Psoas muscle (tissue), 8 donors: ENCODE measurements around the gene CCDC152. TPM values are rescaled to one million over a fixed set of nuclear protein-coding genes. Genes with fewer than 3 reads are reported as not detected.

Source experiments
- ATAC-seq, 4 donors: fragments of 200-7000 bp; cut with Tn5 transposase; one replicate each; pipeline ENCODE4 v1.9.1; 2020; ENCODE audit warnings: moderate library complexity in 3 of 4, mild to moderate bottlenecking in 2 of 4
- DNase-seq, 2 donors: peaks; one replicate each; pipeline ENCODE4 v3.0.0-alpha.2; 2020
- H3K27ac ChIP-seq: fragments of 200-600 bp; one replicate; pipeline ENCODE4 v1.8.0; 2022
- H3K27me3 ChIP-seq, 3 donors: fragments of 200-600 bp in 1 of 3; one replicate each; pipeline versions ENCODE4 v1.6.1 to v1.8.0; 2013 to 2022; ENCODE audit warnings: low read length in 2 of 3, mild to moderate bottlenecking in 2 of 3, moderate library complexity in 1 of 3; ENCODE audit not compliant: insufficient read depth in 3 of 3
- H3K36me3 ChIP-seq, 2 donors: fragments of 200-600 bp in 1 of 2; one replicate each; pipeline versions ENCODE4 v1.6.1 to v1.8.0; 2013 to 2022; ENCODE audit warnings: low read depth in 1 of 2, mild to moderate bottlenecking in 1 of 2, moderate library complexity in 1 of 2; ENCODE audit not compliant: insufficient read depth in 1 of 2
- H3K4me1 ChIP-seq: fragments of 200-600 bp; one replicate; pipeline ENCODE4 v1.8.0; 2022
- H3K4me3 ChIP-seq: fragments of 200-600 bp; one replicate; pipeline ENCODE4 v1.8.0; 2022; ENCODE audit warnings: mild to moderate bottlenecking
- H3K9me3 ChIP-seq: fragments of 200-600 bp; one replicate; pipeline ENCODE4 v1.8.0; 2022
- CTCF ChIP-seq: fragments of 200-600 bp; IDR thresholded peaks from one replicate; pipeline ENCODE4 v1.8.0; 2022; ENCODE audit warnings: antibody characterized with exemption
- WGBS, 3 donors: extraction: QIAGEN DNeasy Blood & Tissue Kit; methylation state at CpG; one replicate each; pipeline versions ENCODE4 v1.1.6 to v1.1.7; 2013; 5-methylcytosine and 5-hydroxymethylcytosine counted together
- intact Hi-C, 2 donors: fragments of 100-400 bp; cut with DNase I; formaldehyde crosslinking; loops; one replicate each; pipeline versions ENCODE4 v1.11.0 to v1.14.2; 2022
- polyA plus RNA-seq, 3 donors: library from polyadenylated mRNA; stranded (reverse); fragments of 200-250 nt; gene quantifications; one replicate each; pipeline ENCODE4 v1.2.3, GENCODE V29; 2013
- total RNA-seq, 4 donors: library from RNA; stranded (reverse); fragmentation: NEBNext Ultra II Directional in 2 of 4; extraction: Animal tissue kit (Norgen Biotek cat#: 25700) in 2 of 4; gene quantifications; one replicate each; pipeline versions ENCODE4 v1.2.1 to v1.2.4, GENCODE V29; 2021 to 2023
- donor health status: healthy with polysubstance abuse.
- donor health status: DM: no; HTN: no; CAD: no; lungs with moderate emphysema.
- donor health status: Bipolar disorder and iron deficiency.
- donor health status: healthy.
- donor health status: DM: yes; HTN: yes; CAD: no.
- donor health status: DM: no; HTN: no; CAD: no.
- donor health status: DM: no; HTN: no; CAD: no.
- donor health status: DM: yes; HTN: yes; CAD: no.

CCDC152 gene
- total and polyA plus RNA-seq, 7 donors, result 0.21 to 0.88 (median 0.54) TPM

DNA sequence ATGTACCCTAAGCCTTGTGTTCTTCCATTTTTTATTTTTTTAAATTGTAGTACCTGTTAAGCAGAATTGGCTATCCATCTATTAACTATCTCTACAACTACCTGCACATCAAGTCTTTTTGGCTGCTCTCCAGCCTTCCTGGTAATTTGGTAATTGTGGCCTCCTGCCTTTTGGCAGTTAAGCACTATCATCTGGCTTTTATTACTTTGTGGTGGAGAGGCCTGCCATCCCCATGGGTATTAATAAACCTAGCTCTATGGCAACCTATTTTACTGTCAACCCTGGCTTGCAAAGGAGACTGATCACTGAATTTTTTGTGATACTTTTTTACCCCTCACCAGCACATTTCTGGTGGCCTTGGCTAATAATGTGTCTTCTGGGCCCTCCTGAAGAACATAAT is 34.5 kb downstream of the CCDC152 start:
- intact Hi-C loops, result no loop called here
- no peak for DNase-seq
- H3K27ac ChIP-seq, result no peak overlapping the region
- H3K36me3 ChIP-seq, result no peaks in the 10 kb centered on the region
- no peak for ATAC-seq
- no peak overlapping the region for H3K4me3 ChIP-seq
- no peaks in the 10 kb centered on the region for H3K4me1 ChIP-seq
- no peak for TF ChIP-seq CTCF
- H3K27me3 ChIP-seq, result no peaks in the 10 kb centered on the region
- H3K9me3 ChIP-seq, result peaks cover 16% of the 10 kb centered on the region

- TF ChIP-seq CTCF, result no peak
- intact Hi-C loops, result no loop called here
- ATAC-seq, result peak in 1 of 4 donors; percentile 33
- H3K27ac ChIP-seq, result no peak overlapping the region
- H3K4me3 ChIP-seq, result no peak overlapping the region
- 90 to 96% (median 92%) methylated on average over 6 of the region's 6 CpGs for WGBS, 3 donors
- H3K9me3 ChIP-seq, result no peaks in the 10 kb centered on the region
- DNase-seq, result no peak
- H3K36me3 ChIP-seq, result peaks cover 6 to 44% of the 10 kb centered on the region in 2 donors
- H3K4me1 ChIP-seq, result no peaks in the 10 kb centered on the region
- H3K27me3 ChIP-seq, result no peaks in the 10 kb centered on the region
These were observed 41.9 kb downstream of the CCDC152 start for GRCh38 chr5:42798284-42799240.

- ATAC-seq (no peak), DNase-seq (no peak)
- Histone ChIP-seq H3K4me1 (no peaks in the 10 kb centered on the region), H3K4me3 (no peak overlapping the region), H3K27ac (no peak overlapping the region), H3K9me3 (no peaks in the 10 kb centered on the region), H3K27me3 (no peaks in the 10 kb centered on the region), H3K36me3 (peaks cover 6 to 51% of the 10 kb centered on the region in 2 donors)
- intact Hi-C loops, result no loop called here
- TF ChIP-seq CTCF, result no peak
These were observed 42.6 kb downstream of the CCDC152 start for GRCh38 chr5:42799241-42799608.

GRCh38 chr5:42799668-42800114 is 43.1 kb downstream of the CCDC152 start:
- no peaks in the 10 kb centered on the region for H3K4me1 ChIP-seq
- H3K36me3 ChIP-seq, result peaks cover 6 to 55% of the 10 kb centered on the region in 2 donors
- ATAC-seq (no peak), DNase-seq (no peak)
- H3K27me3 ChIP-seq, result no peaks in the 10 kb centered on the region
- TF ChIP-seq CTCF, result no peak
- intact Hi-C loops, result no loop called here
- H3K9me3 ChIP-seq, result no peaks in the 10 kb centered on the region
- H3K4me3 ChIP-seq, result no peak overlapping the region
- 91 to 93% (median 92%) methylated on average over 9 of the region's 9 CpGs for WGBS, 3 donors
- H3K27ac ChIP-seq, result no peak overlapping the region
